ENCODE data around the gene MT2A.
"Not testable (repeated sequence)": the region's sequence is repeated elsewhere in the genome, so short reads cannot be mapped to it uniquely, and the experiment has no call there.

Gene MT2A

GRCh38 chr16:56608043-56608875, at the start of gene MT2A:
Gene MT2A, plus strand, starts transcription at chr16:56608584. Its CDS starts 72 bp downstream, at chr16:56608656.
- DNase-seq: peak; percentile 81 to 87 (median 87)

GRCh38 chr16:56559109-56559508, 49.3 kb upstream of the MT2A start:
- no peak for DNase-seq

GRCh38 chr16:56560447-56560846, 47.9 kb upstream of the MT2A start:
- DNase-seq: no peak

- no peak for DNase-seq
Observed at GRCh38 chr16:56561126-56561525, 47.3 kb upstream of the MT2A start.

GRCh38 chr16:56564793-56565477, 43.4 kb upstream of the MT2A start, which contains the start of gene MT4:
Gene MT4, plus strand, starts transcription at chr16:56565073. Its CDS starts 56 bp downstream, at chr16:56565129.
- DNase-seq: no peak

GRCh38 chr16:56569971-56570370, 38.4 kb upstream of the MT2A start:
- DNase-seq: no peak

- DNase-seq: no peak
Observed at GRCh38 chr16:56571525-56571924, 36.9 kb upstream of the MT2A start.

GRCh38 chr16:56574625-56575024, 33.8 kb upstream of the MT2A start:
- DNase-seq: no peak

- DNase-seq: peak; percentile 21 to 61 (median 29)
Observed at GRCh38 chr16:56576585-56577299, 31.6 kb upstream of the MT2A start.

- no peak for DNase-seq
Observed at GRCh38 chr16:56577300-56577625, 31.1 kb upstream of the MT2A start.

GRCh38 chr16:56580391-56581048, 27.9 kb upstream of the MT2A start:
- DNase-seq: no peak

GRCh38 chr16:56582911-56583310, 25.5 kb upstream of the MT2A start:
- not testable (repeated sequence) for DNase-seq

GRCh38 chr16:56583351-56584168, 24.8 kb upstream of the MT2A start:
- DNase-seq: no peak

GRCh38 chr16:56584276-56584675, 24.1 kb upstream of the MT2A start:
- DNase-seq: no peak

GRCh38 chr16:56588781-56589140, 19.6 kb upstream of the MT2A start:
- DNase-seq: no peak

GRCh38 chr16:56589141-56590039, 19.0 kb upstream of the MT2A start, which contains the start of gene MT3:
Gene MT3, plus strand, starts transcription at chr16:56589528. Its CDS starts 63 bp downstream, at chr16:56589591.
- DNase-seq: peak; percentile 11 to 86 (median 82)

GRCh38 chr16:56591377-56592060, 16.9 kb upstream of the MT2A start:
- no peak for DNase-seq

- DNase-seq: no peak
Observed at GRCh38 chr16:56593573-56594291, 14.7 kb upstream of the MT2A start.

GRCh38 chr16:56594292-56594619, 14.1 kb upstream of the MT2A start:
- DNase-seq: no peak

Data from NCI-H1417 (cell line).